ENCODE data around the gene ADAT3. TPM values are rescaled to one million over a fixed set of nuclear protein-coding genes. Genes with fewer than 3 reads are reported as not detected.

Gene ADAT3
- total RNA-seq, 2 donors from 2014 or later = 3.9 to 8.4 TPM

DNA sequence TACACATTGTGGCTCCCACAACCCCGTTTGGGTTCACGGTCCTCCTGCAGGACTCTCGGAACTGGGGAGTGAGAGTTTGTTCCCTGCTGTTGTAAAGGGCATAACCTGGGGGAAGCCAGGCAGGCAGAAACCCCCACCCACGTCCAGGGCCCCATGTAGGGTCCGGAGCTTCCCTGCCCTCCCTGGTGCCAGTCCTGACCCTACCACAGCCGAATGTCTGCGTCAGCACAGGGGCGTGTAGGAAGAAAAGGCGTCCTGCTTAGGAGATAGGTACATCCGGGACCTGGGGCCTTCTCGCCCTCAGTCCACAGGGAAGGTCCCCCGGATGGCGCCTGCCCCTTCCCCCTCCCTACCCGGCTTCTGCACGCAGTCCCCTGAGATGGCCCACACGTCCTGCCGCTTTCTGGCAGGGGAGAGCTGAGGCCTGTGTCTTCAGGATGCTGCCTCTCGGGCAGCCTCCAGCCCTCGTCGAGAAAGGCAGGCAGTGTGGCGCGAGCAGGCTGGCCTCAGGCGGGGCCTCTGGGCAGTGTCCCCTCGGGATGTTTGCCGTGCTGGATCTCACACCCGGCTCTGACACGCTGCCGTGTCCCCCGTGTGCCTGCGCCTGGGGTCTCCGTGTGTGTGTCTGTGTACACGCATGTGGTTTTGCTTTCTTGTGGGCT is 54.9 kb downstream of the ADAT3 start:
- Histone ChIP-seq H3K4me3 (no peak overlapping the region), H3K9me3 (no peaks in the 10 kb centered on the region), H3K4me1 (ENCODE audit: control insufficient read depth in 1 of 2, low read depth in 2 of 2) (no peaks in the 10 kb centered on the region), H3K27me3 (replicated peaks; ENCODE audit: insufficient read depth) (no peaks in the 10 kb centered on the region), H3K27ac (no peak overlapping the region), H3K36me3 (no peaks in the 10 kb centered on the region)
- DNase-seq (ENCODE audit: low spot score) (no peak), ATAC-seq (ENCODE audit: insufficient number of reproducible peaks, low FRiP score, low read depth) (no peak)
- TF ChIP-seq CTCF (IDR thresholded peaks at IDR 0.05) = no peak

DNA sequence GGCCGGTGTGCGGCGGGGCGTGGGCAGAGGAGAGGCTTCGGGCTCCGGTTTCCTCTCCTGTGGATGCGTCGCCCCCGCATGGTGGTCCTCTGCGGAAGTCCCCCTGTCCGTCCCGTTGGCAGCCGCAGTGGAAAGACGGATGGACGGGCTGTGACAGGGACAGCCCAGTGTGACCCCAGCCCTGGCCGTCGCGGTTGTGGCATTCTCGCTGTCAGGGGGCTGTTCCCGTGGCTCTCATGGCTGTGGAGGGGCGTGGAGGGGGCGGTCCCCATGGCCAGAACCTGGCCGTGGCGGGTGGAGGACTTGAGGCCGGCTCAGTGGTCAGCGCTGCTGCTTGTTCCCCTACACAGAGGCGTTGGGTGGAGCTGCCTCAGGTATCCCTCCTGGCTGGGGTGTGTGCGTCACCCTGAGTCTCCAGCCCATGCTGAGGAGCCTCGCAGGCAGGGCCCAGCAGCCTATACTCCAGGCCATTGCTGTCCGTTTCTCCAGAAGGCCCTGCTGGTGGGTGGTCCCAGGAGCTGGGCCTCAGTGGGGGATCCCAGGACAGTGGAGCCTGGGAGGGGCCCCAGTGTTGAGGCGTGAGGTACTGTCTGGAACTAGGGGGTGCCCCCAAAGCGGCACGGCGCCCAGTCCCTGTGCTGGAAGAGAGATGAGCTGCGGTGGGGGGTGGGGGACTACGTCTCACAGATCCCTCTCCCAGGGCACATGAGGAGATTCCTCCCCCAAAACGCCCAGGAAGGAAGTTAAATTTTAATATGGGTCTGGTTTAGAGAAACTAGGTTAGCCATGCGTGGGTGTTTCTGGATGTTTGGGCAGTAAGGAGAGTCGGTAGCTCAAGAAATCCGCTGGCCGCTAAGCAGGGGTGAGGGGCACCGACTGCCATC is 56.0 kb downstream of the ADAT3 start:
- Histone ChIP-seq H3K9me3 (no peaks in the 10 kb centered on the region), H3K27ac (no peak overlapping the region), H3K27me3 (replicated peaks; ENCODE audit: insufficient read depth) (no peaks in the 10 kb centered on the region), H3K4me3 (no peak overlapping the region), H3K4me1 (ENCODE audit: control insufficient read depth in 1 of 2, low read depth in 2 of 2) (no peaks in the 10 kb centered on the region), H3K36me3 (peaks cover 2% of the 10 kb centered on the region)
- DNase-seq (ENCODE audit: low spot score) (no peak), ATAC-seq (ENCODE audit: insufficient number of reproducible peaks, low FRiP score, low read depth) (no peak)
- no peak for TF ChIP-seq CTCF (IDR thresholded peaks at IDR 0.05)

DNA sequence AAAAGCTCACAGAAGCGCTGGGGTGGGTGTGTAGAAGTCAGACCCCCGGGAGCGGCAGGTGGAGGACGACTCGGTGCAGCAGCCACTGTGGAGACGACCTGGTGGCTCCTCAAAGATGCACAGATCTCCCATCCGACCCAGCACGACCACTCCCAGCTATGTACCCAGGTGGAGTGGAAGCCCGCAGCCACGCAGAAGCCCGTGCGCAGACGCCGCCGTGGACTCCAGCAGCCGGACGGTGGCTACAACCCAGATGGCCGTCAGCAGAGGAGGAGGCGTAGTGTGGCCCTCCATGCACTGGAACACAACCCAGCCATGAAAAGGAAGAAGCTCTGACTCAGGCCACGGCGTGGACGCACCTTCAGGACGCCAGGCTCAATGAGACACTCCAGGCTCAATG is 57.5 kb downstream of the ADAT3 start:
- no peak for ATAC-seq (ENCODE audit: insufficient number of reproducible peaks, low FRiP score, low read depth)
- peaks cover 2% of the 10 kb centered on the region for H3K36me3 ChIP-seq
- no peak for TF ChIP-seq CTCF (IDR thresholded peaks at IDR 0.05)
- H3K27me3 ChIP-seq (replicated peaks; ENCODE audit: insufficient read depth) = no peaks in the 10 kb centered on the region
- H3K4me1 ChIP-seq (ENCODE audit: control insufficient read depth in 1 of 2, low read depth in 2 of 2) = no peaks in the 10 kb centered on the region
- no peak overlapping the region for H3K4me3 ChIP-seq
- no peaks in the 10 kb centered on the region for H3K9me3 ChIP-seq
- no peak overlapping the region for H3K27ac ChIP-seq
- DNase-seq (ENCODE audit: low spot score) = no peak

Other genes starting within 250 kb of the ADAT3 start
- under 1 TPM in 1 of 2 donors, not detected in 1; 0.42 TPM for gene ONECUT3, start 151.9 kb upstream of the ADAT3 start, total RNA-seq
- 1 to 10 TPM in 1 of 2 donors, under 1 TPM in 1; 0.21 to 1.4 TPM for gene ATP8B3, start 93.1 kb upstream of the ADAT3 start, total RNA-seq
- gene REXO1, start 56.9 kb upstream of the ADAT3 start, total RNA-seq = 10 to 100 TPM; 18.2 to 24.5 TPM
- 10 to 100 TPM in 1 of 2 donors, 1 to 10 TPM in 1; 7.7 to 11.0 TPM for gene KLF16, start 41.8 kb upstream of the ADAT3 start, total RNA-seq
- 100 to 1,000 TPM in 1 of 2 donors, 10 to 100 TPM in 1; 96.8 to 143 TPM for gene ABHD17A, start 19.9 kb upstream of the ADAT3 start, total RNA-seq
- gene SCAMP4, start within 50 bp of the ADAT3 start, total RNA-seq = 10 to 100 TPM; 44.1 to 73.7 TPM
- 10 to 100 TPM; 55.5 to 92.4 TPM for gene CSNK1G2, start 35.8 kb downstream of the ADAT3 start, total RNA-seq
- 100 to 1,000 TPM in 1 of 2 donors, 10 to 100 TPM in 1; 43.2 to 107 TPM for gene BTBD2, start 110.3 kb downstream of the ADAT3 start, total RNA-seq
- 10 to 100 TPM; 69.7 to 96.3 TPM for gene MKNK2, start 145.8 kb downstream of the ADAT3 start, total RNA-seq
- gene MOB3A, start 190.9 kb downstream of the ADAT3 start, total RNA-seq = 10 to 100 TPM; 37.8 to 50.9 TPM
- gene IZUMO4, start 191.5 kb downstream of the ADAT3 start, total RNA-seq = 1 to 10 TPM; 3.1 to 6.1 TPM
- gene AP3D1, start 246.2 kb downstream of the ADAT3 start, total RNA-seq = 100 to 1,000 TPM in 1 of 2 donors, 10 to 100 TPM in 1; 81.4 to 116 TPM